Hippocampal formation (tissue), 2 donors: ENCODE measurements around the gene FRRS1.

Source experiments
- DNase-seq, 2 donors: peaks; one replicate each; lab custom pipeline; 2025; lab: John Stamatoyannopoulos, UW

The FRRS1 gene

DNA sequence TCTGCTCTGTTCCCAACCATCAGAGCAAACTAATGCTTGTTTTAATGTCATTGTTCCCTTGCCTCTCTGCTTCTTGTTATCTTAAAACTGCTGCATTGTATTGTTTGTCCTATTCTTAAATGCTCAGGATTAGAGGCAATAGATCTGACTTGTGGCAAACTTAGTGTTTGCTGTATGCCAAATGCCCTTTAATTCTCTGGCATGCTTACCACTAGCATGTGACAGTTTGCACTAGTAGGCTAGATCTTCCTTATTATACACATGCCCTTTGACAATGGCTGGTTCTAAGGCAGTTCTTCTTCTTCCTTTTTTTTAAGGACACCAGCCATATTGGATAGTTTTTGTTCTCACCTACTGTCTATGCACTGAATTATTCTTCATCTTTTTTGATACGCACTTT is 90.4 kb downstream of the FRRS1 start:
- no peak for DNase-seq

DNA sequence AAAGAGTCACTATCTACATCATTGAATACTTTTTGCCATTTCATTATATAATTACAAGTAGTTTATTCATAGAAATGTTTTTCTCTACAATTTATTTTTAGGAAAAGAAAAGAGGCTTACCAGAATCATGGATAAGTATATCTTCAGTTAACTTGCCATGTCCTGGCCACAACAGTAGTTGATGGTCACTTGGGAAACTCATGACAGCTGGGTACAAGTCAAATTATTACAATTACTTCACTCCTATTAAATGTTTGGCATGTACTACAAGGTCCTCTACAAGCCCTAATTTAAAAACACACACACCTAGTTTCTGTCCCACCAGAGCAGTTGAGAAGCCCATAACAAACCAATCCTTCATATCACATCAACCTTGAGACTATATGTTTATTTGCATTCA is 91.1 kb downstream of the FRRS1 start:
- no peak for DNase-seq

DNA sequence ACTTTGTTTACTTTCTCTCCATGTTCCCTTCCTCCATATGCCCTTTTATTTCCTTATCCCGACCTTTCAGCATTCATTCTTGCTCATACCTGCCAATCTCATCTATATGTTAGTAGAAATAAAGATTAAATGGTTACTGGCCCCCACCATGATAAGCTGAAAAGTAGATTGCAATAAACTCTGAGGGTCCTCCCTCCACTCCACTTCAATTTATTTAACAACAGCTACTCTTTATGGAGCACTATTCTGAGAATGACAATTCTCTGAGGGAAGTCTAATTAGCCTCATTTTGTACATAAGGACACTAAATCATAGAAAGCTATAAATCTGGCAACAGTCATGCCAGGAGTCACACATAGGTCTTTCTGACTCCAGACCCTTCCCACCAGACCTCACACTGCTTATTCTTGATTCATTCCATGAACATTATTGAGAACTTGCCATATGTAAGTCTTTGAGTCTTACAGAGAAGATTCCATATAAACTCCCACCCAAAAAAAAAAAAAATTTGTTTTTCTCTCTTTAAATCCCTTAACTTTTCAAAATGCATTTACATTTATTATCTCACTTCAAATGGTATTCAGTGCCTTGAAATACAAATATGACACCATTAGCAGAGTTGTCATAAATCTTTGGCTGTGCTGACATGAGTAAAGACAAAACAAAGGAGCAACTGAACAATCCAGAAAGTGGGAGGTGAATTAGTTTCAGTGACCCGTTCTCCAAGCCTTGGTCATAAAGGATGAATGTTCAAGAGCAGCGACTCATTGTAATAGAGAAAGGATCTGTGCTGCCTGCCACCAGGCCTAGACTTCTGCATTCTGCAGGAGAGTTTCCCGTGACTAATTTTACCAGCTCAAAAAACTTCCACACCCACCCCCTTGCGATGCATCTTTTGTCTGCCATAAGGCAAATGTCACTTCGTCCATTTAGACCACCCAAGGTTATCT is 92.0 kb downstream of the FRRS1 start:
- no peak for DNase-seq

DNA sequence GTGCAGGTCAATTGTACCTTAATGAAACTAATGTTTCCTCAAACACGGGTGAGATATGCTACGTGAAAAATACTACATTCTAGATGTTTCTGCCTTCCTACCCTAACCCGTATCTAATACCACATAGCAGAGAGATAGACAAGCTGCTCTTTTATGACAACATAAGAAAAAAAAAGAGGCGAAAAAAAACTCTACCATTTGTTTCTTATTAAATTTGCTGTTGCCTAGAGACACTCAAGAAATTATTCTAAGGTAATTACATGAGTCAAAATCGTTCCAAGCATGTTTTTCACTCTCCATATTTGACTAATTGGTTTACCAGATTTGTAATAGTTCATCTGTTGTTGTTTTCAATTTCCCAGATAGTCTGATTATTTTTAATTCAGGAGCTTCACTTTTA is 93.1 kb downstream of the FRRS1 start:
- DNase-seq = no peak

DNA sequence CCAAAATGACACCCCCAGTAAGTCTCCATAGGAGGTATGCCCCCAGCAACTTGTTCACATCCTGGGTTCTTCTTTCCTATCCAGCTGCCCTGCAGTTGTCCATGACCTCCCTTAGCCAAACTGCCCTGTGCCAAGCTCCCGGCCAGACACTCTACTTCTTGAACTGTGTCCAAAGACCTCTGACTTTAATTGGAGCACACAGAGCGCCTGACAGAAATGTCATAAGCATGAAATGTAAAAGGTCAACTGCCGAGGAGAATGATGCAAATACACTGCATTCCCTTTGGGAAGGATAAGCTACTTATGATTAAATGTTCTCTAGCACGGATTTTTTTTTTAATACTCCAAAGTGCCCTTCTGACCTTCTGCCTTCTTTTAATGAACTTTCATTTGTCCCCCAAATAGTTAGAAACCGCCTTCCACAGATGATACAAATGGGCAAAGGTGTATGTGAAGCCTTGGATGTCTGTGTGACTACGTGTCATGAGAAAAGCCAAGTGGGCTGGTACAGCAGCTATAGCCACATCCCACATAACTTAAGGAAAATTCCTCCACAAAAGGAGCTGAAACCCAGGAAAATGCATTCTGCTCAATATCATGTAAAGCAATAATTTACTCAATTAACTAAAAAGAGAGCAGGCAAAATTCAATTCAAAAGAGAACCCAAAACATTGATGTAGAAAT is 93.8 kb downstream of the FRRS1 start:
- no peak for DNase-seq

DNA sequence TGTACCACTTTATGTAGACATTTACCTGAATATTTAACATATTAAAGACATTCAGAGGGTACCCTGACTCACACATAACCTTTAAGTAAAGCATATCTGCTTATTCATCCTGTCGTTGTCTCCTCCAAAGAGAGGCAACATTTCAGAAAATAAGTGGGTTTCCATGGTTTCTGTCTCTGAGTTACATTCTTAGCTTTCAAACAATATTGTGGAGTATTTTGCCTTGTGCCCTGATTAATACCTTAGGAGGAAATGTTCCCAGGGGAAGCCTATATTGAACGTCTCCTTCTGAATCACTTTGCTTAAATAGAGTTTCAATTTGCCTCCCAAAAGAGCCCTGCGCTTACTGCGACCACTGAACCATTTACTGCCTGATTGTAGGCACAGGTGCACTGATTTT is 94.4 kb downstream of the FRRS1 start:
- DNase-seq = no peak

DNA sequence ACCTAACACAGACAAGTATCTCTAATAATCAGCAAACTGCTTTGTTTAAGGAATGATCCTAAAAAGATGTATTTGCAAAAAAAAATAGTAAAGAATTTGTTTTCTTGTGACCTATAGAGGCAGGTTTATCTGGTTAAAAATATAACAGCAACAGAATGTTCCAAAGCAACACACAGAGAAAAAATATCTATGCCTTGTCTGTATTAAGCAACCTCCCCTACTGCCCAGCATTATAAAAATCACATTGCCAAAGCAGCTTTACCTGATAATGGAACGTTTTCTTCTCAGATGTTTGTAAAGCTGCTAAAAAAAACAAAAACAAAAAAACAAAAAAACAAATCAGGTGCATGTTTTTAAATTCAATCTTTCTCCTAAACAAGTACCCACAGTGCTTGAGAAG is 95.9 kb downstream of the FRRS1 start:
- no peak for DNase-seq

DNA sequence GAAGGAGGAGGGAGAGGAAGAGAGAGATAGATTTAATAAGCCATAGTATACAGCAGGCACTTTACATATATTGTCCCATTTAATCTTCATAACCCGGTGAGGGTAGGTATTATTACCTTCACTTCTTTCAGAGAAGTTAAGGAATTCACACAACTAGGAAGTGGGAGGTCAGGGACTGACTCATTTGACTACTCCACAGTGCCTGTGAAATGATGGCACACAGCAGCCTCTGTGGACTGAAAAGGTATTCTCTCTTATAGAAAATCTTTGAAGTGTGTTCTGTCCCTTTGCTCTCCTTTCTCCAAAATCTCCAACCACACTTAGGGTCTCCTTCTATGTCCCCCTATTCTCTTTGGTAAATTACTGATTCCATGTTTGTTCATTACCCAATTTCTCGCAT is 96.6 kb downstream of the FRRS1 start:
- no peak for DNase-seq

DNA sequence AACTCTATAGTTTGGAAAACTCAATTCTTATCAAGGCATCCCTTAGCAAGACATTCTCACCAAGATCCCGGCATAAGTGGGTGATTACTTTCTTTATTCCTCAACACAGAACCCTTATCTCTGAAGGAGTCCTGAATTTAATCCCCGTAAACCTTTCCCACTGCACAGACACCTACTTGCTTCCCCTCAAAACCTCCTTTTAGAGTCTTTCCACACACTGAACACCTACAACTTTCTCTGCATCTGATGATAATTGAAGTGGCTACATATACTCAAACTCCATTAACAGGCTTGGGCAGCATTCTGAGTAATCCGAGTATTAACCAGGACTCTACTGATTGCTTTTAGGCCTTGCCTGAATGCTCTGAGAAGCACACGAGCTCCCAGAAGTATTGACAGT is 97.1 kb downstream of the FRRS1 start:
- DNase-seq = no peak

DNA sequence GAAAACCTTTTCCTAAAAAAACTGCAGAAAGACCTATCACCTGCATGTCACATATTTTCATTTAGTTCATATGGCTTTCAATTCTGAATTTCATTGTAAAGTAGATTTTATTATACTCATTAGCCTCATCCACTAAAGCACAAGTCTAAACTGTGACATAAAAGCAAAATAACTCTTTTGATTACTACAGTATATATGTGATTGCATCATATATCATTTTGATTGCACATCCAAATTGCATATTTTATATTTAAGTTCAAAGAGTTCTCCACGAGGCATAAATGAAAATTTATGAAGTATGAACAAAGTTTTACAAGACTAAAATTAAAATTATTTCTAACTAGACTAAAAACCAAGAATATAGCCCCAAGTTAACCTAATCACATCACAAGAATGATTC is 101.2 kb downstream of the FRRS1 start:
- no peak for DNase-seq

DNA sequence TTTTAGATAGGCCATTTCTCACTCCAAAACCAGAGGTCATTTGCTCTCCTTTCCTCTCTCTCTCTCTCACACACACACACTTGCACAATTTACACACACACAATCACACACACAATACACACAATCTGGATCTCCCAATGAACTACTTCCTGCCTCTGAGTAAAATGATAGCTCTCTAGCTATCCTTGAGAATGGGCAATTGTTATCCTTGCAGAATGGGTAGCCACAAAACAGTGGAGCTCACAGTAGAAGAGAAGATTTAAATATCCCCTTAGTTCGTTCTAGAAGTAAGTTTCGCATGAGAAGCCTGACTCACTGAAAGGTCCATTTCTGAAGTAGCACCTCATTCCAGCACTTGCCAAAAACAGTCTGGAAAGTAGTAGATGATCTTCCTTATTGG is 102.9 kb downstream of the FRRS1 start:
- DNase-seq = no peak

DNA sequence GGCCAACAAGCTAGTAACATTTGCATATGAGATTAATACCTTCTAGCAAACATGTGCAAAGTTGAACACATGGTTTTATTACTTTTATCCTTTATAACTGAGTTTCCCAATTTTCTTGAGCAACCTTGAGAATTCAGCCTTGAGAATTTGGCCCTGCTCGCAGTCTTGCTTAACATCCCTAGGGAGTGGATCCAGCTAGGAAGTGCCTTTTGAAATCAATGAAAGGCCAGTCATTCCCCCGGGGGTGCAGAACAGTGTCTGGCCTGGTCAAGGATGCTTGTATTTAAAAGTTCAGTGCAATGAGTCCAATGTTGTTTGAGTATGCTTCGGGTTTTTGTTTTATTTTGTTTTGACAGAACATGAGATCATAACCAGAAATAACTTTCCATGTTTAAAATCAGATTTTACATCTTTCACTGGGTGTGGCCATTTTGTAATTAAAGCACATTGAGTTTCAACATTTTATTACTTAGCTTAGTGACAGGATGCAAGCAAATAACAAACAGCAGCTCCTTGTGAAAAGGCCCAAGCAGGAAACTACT is 103.8 kb downstream of the FRRS1 start:
- DNase-seq = no peak

DNA sequence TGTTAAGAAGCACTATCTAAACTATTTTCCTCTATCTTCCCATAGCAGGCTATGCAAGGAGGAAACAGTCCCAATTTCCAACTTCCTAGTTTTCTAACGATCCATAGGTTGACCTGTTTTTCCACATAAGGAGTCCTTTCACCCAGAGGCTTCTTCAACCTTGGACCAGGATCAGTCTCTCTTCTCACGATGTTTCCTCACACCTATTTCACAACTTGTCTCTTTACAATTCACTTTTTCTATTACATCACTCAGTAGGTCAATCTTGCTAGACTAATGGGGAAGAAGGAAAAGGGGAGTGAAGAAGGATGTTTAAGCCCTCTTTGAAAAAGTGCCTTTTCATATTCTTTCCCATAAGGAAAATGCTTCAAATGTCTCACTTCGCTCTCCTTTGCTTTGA is 104.7 kb downstream of the FRRS1 start:
- DNase-seq = no peak

DNA sequence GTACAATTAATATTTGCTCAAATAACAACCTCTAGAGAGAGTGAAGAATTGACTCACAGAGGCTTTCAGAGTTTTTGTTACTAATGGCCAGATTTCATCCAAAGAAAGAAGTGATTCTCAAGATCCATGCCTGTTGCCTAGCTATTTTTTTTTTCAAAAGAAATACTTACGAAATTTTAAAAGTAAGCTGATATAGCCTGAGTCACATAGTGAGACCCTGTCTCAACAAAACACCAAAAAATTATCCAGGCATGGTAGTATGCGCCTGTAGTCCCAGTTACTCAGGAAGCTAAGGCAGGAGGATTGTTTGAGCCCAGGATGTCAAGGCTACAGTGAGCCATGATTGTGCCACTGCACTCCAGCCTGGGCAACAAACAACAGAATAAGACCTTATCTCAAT is 105.9 kb downstream of the FRRS1 start:
- DNase-seq = no peak

DNA sequence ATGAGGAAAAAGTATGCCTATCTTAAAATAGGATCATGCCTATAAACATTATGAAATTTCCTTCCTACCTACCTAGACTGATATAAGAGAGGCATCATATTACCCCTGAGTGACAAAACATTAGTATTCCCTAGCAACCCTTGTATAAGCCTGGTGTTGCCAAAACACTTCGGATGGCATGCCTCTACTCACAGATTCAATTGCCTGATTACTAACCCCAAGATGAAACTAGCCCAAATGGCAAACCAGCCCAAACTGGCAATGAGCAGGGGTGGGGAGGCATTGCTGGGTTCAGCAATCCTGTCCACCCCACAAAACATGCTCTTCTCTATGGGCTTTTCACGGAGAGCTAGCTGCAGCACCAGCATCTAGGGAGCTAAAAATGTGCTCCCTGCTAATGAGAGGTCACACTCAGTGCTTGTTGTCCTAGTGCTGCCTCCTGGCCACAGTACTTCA is 106.7 kb downstream of the FRRS1 start:
- no peak for DNase-seq
